CD4-positive, alpha-beta T cell treated with Interleukin-17A for 1 hour (primary cell): ENCODE measurements around the gene PTPRM.

Experiments used
- DNase-seq: peaks from one replicate; pipeline ENCODE4 v3.0.0-alpha.2; 2020

The PTPRM gene

DNA sequence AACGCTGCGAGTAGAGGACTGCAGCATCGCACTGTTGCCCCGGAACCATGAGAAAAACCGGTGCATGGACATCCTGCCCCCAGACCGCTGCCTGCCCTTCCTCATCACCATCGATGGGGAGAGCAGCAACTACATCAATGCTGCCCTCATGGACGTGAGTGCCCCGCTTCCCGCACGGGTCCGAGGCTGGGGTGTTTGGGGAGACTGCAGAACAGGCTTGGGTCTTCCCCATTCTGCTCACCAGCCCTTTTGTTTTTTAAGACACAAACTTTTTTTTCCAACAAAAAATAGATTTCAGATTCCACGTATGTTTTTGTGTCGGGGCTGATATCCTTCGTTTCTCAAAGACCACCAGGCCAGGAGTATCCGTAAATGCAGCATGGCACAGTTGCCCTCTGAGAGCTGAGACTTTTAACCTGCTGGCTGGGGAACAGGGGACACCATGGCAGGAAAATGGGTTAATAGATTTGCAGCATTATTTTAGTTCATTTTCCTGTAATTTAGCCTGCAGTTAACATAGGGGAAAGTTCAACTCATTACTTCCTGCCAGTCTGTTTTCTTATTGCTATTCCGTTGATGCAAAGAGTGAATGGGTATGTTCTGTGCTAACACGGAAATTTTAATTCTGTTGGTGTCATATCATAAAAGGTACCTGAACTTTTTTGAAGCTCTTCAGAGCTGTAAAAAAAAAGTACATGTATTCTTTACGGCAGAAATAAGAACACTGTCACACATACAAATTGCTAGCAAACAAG lies 812.2 kb downstream of the PTPRM start:
- DNase-seq: no peak

DNA sequence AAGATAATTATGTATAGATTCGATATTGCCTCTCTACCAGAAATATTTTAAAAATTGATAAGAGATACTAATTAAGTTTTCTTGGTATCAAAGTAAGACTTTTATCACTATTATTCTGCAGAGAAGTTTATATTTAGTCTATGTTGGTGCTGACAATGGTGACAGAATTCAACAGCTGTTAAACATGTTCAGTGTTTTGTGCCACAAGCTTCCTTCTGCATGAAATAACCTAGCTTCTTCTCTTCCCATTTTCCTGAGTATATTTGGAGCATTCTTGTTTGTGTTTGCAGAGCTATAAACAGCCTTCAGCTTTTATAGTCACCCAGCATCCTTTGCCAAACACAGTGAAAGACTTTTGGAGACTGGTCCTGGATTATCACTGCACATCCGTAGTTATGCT lies 812.9 kb downstream of the PTPRM start:
- no peak for DNase-seq

DNA sequence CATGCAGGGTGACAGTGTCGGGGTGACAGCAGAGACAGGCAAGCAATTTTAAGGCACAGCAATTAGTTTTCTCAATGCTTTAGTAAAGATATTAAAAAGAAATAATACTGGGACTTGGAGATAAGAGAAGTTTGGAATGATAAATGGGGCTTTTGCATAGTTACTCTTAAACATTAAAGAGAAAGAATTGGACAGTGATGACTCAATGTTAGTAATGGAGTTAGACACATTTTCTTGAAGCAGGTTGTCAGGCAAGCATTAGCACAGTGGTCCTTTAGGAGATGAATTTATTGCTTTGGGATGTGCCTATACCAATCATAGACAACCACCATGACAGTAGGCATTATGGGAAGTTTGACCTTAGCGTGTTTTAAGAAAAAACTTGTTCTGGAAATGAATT lies 813.8 kb downstream of the PTPRM start:
- no peak for DNase-seq

DNA sequence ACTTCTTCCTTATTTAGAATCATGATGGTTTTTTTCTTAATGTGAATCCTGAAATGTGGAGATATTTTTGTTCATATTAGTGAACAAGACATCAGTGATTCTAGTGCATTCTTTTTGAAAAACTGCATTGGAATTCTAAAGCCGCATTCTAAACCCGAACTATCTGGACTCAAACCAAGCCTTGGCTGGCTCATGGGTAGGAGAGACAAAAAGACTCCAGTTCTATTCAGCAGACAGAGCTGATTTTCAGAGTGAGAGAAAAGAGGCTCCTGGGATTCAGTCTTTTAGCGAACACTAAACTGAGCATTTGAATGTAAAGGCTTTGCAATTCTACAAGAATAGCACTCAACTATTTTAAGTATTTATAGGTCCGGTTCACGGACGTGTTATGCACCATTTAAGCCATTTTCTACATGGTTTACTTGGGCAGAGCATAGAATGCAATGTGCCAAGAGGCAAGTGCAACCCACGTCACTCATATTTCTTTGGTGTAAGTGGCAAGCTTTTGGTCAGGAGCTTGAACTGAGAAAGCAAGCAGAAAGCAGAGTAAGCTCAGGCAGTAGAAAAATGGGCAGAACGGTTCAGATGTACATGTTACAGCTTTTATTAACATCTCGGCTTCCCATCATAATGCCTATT lies 814.8 kb downstream of the PTPRM start:
- DNase-seq: no peak

DNA sequence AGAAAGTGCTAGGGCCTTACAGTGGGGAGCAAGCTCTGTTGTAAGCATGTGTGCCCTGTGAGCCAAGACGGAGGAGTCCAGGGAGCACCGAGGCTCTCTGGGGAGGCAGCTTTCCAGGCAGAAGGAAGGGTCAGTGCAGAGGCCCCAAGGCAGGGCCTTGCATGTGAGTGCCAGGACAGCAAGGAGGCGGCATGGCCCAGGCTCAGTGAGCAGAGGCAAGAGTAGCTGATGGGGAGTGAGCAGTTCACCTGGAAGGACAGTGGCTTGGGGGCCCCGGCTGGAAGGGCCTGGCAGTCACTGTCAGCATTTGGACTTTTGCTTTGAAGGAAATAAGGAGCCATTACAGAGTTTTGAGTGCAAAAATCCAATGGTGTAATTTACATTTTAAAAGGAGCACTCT lies 818.3 kb downstream of the PTPRM start:
- DNase-seq: no peak

DNA sequence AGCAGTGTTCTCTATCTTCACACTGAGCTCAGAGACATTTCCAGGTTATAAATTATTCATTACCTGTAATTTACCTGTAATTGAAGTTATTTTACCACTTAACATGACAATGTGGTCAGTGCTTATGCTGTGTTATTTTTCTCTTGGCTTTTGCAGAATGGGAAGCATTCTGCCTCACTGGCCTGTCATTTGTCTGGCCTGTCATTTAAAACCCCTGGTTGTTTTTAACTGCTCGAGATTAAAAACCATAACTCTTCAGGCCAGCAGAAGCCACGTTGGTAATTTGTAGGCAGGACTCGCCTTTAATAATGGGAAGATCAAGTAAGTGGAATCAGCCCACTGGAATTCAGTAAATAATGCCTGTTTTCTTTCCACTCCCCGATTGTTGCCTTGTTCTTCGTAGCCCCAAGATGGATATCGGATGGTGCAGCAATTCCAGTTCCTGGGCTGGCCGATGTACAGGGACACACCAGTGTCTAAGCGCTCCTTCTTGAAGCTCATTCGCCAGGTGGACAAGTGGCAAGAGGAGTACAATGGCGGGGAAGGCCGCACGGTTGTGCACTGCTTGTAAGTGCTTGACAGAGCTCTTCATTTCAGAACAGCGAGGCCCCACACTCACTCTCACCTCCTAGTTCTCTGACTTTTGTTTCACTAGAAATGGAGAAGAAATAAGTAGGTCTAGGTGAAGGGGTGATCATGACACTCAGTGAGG lies 819.7 kb downstream of the PTPRM start:
- DNase-seq: no peak

DNA sequence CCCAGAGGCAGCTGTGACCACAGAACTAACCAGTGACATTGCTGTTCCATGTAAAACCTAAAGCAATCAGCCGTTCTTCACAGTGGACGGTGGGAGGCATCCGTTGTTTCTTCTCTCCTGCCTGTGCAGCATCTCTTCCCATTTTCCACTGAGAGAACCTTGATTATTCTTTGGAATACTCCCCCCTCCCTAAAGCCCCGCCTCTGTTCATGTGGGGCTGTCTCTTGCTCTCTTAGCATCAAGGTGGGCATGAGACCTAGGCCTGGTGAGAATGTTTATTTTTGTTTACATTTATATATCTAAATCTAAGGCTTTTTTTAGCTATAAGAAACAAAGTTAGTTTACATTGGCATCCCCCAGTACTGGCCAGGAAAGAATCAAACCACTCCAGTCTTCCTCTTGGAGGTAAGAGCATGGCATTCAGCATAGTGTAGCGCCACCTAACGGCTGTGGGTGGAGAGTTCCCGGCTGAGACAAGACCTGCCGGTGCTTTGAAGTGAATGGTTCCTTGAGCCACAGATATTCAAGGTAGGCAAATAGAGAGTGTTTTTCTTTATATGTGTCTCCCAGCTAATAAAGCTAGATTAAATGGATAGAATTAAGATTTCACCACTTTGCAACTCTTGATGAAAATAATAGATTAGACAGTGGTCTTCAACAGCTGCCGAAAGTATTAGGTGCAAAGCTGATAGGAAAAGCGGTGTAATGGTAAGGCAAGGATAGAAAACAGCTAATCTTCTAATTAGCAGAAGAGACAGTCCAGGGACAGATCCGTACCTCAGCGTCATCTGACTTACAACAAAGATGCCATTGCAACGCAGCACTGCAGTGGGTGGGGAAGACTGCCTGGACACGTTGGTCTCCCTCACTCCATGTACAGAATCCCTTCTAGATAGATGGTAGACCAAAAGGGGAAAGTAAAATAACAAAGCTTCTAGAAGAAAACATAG lies 822.5 kb downstream of the PTPRM start:
- DNase-seq: peak; percentile 9

DNA sequence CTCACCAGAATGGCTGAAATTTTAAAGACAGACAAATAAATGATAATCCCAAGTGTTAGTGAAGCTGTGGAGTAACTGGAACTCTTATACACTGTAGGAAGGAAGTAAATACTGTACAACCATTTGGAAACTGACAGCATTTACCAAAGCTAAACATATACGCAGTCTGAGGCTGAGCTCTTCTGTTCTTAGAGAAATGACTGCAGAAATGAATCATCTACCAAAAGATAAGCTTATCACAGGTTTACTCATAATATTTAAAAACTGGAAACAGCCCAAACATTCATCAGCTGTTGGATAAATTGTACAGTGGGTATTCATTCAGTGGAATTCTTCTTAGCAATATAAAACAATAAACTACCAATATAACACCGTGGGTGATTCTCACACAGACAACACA lies 824.0 kb downstream of the PTPRM start:
- DNase-seq: no peak

DNA sequence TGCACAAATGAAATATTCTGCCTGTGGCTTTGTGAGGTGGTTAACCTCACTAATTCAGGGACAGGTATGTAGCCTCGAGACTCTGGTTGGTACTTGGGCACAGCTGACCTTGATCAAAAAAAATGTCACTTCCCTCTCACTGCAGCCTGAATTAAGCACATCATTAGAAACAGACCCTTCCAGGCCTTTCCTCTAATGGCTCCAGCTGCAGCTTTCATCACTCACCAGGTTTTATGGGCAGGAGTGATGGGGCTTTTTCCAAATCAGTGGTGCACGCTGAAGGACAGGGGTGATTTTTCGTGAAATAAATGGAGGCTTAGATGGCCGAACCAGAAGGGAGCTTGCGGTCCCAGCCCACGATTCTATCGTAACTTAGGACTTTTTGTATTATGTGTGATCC lies 829.1 kb downstream of the PTPRM start:
- no peak for DNase-seq

DNA sequence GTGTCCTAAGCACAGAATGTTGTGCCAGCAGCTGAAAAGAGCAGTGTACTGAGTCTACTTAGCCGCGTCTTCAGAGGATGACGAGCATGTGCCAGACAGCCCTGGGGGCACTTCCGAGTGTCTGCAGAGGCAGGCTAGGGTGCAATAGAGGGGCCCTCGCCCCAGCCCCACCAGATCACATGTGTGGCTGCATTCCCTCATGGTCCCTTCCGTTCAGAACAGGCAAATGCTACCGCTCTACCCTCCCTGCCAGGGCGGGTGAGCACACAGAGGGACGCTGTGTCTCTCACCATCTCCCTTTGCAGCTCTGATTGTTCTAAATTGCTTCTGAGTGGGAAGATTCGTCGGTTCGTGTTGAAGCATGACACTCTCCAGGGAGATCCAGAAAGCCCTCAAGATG lies 829.9 kb downstream of the PTPRM start:
- DNase-seq: no peak

DNA sequence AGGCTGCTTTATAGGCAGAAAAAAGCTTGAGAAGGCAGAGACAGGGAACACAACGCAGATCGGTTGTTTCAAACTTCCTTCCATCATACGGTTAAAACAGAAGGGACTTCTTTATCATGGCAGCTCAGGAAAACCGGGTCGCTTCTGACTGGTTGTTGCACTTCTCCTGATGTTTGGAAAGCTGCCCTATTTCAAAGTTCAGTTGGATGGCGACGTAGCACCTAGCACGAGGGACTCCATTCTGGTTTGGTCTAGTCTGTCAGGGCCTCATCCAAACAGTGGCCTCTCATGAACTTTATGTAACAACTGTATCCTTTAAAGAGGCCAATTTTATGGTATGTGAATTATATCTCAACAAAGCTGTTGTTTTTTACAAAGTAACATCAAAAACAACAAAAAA lies 832.0 kb downstream of the PTPRM start:
- no peak for DNase-seq

DNA sequence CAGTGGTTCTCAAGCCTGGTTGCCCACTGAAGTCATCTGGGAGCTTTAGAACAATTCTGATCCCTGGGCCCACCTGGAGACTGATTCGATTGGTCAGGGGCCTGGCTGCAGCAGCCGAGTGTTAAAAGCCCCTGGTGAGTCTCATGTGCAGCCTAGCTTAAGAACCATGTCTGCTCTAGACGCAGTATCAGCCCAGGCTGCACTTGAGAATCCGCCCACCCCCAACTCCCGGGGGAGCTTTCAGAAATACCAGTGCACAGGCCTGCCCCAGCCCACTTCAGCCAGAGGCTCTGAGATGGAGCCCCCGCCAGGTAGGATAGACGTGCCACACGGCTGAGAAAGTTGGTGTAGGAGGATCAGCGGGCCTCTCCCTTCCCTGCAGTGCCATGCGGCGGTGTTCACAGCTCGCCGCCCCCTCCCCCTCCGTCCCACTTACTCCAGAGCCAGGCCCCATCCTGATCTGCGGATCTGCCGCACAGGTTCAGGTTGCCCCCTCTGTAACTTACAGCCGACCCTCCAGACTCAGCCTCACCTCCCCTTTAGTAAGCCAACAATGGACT lies 833.2 kb downstream of the PTPRM start:
- no peak for DNase-seq

DNA sequence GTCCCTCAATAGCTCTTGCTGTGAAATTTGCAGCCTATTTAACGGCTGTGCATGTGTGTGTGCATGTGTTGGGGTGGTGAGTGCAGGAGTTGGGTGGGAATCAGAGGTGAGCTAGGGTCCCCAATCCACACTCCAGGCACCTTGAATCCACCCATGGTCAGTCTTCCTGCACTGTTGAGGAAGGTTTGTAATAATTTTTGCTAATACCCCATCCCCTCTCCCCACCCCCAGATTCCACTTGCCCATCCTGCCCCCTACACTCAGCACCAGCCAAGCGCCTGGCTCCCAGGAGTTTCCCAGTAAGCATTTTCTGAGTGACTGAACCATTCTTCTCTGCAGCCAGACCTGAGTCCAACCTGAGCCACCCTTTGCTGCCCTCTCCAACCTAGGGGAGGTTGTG lies 833.7 kb downstream of the PTPRM start:
- DNase-seq: no peak

DNA sequence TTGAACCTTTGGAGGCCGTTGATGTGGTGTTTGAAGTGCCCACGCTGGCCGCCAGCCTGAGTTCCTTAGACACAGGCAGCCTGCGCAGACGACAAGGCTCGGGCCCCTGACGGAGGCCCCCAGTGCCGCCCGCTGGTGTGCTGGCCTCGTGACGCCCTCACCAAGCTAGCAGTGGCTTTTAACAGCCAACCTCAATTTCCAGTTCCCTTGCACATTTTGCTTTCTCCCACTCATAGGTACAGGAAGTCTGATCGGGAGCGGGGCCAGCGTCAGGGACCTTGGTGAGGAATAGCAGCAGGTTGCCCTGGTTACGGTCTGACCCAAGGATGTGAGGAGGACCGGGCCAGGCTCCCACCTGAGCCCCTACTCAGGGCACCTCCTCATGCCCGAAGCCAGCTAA lies 834.5 kb downstream of the PTPRM start:
- no peak for DNase-seq

DNA sequence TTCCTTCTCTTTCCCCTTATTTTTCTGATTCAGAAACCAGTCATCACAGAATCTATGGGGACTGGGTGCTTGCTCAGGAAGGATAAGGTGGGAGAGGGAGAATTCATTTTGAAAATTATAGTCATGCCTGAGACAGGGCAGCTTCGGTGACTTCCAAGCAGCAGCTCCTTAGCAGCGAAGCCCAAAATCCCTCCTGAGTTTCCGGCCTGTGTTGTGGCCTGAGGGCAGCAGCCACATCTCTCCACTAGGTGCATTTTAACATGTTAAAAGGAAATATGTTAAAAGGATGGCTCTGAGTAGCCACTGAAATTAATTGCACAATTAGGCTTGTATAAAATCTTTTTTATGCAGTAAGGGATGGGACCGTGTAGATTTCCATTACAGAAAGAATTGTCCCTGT lies 835.1 kb downstream of the PTPRM start:
- DNase-seq: no peak

DNA sequence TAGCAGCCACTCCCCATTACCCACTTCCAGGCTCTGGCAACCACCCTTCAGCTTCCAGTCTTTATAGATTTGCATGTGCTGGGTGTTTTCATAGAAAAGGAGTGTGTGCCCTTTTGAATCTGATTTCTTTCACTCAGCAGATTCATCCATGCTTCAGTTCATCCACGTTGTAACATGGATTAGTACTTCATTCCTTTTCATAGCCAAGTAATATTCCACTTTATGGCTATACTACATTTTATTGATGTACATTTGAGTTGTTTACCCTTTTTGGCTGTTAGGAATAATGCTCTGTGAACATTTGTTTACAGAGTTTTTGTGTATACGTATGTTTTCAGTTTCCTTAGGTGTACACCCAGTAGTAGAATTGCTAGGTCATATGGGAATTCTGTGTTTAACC lies 836.6 kb downstream of the PTPRM start:
- no peak for DNase-seq

DNA sequence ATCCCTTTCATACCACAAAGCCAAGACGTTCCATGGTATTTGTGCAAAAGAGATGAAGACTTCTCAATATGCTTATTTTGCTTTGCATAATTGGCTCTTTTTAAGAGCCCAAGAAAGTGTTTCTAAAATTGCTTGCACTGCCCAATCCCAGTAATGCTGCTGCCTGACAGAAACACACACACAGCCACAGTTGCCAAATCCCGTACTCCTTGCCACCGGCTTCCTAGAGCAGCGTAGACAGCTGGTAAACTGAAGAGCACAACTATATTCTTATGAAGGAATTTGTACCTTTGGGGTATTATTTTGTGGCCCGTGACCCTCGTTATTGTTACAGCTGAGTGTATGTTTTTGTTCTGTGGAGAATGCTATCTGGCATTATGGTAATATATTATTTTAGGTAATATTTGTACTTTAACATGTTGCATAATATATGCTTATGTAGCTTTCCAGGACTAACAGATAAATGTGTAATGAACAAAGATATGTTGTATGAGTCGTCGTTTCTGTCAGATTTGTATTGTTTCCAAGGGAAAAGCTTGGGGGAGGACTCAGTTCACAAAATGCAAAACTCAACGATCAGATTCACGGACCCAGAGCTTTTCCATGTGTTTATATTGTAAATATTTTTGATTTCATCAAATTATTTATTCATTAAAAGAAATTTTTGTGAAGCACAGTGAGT lies 839.2 kb downstream of the PTPRM start:
- no peak for DNase-seq

DNA sequence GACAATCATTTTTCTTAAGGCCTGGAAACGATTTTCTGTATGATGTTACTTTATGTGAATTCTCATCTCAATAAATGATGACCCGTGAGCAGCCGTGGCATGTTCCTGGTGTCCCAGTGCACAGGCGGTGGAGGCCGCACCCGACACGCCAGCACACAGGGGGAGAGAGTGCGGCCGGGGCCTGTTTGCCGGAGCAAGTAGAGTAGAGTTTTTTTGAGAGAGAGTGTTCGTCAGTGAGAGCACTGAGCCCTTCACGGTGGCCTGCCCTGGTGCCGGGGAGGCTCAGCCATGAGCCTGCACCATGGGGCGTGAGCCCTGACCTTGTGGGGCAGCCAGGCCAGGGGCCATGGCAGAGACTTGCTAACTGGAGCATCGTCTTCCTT lies 839.7 kb downstream of the PTPRM start:
- no peak for DNase-seq

DNA sequence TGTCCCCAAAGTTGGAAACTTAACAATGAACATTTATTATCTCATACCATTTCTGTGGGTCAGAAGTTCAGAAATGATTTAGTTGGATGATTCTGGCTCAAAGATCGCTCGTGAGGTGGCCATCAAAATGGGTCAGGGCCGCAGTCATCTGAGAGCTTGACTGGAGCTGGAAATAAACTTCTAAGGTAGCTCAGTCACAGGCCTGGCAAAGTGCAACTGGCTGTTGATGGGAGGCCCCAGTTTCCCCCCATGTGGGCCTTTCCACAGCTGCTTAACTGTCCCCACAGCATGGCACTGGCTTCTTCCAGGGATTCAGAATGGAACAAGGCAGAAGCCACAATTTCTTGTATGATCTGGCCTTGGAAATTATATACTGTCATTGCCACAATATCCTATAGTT lies 842.0 kb downstream of the PTPRM start:
- DNase-seq: no peak

DNA sequence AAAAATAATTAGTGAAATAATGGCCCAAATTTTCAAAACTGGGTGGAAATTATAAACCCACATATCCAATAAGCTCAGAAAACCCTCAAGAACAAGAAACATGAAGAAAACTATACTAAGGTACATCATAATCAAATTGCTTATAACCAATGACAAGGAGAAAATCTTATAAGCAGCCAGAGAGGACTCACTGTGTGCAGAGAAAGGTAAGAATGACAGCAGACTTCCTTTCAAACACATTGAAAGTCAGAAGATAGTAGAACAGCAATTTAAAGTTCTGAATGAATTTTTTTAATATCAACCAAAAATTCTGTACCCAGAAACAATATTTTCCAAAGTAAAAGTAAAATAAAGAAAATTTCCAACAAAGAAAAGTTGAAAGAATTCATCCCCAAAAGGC lies 844.4 kb downstream of the PTPRM start:
- no peak for DNase-seq

DNA sequence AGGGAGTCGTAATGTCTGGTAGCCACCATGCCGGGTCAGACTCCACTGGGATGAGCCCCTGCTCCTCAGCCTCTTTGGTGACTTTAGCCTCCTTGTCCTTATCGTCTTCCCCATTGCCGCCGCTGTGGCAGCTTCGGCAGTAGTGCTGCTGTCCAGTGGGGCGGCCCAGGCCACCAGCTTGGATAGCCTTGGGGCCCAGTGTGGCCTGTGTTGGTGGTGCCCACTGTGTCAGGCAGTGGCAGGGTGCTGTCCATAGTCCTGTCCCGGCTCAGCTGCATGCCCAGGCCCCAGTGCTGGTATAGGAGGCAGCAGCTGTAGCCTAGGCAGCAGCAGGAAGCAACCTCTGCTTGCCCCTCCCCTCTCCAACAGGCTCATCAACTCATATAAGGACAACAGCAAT lies 845.0 kb downstream of the PTPRM start:
- DNase-seq: no peak

DNA sequence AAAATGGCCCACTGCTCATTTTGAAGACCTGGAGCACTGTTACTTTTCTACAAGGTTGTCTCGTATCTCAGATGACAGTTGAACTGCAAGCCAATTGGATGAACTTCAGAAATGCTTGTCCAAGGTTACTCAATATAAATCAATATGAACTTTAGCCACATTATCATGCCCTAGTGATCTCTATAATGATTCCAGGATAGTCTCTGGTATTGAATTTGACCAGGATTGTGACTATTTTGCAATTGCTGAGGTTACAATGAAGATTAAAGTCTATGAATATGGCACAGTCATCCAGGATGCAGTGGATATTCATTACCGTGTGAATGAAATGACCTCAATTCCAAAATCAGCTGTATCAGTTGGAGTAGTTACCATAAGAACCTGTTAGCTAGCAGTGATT lies 846.1 kb downstream of the PTPRM start:
- no peak for DNase-seq
